HepG2 (cell line): ENCODE data around the gene CSRNP3. TPM values are rescaled to one million over a fixed set of nuclear protein-coding genes. Genes with fewer than 3 reads are reported as not detected.

Experiments used
- ATAC-seq: fragments of 200-7000 bp; cut with Tn5 transposase; 3 replicates; pipeline ENCODE4 v1.9.1; 2020; ENCODE audit warnings: mild to moderate bottlenecking, moderate library complexity
- BruUV-seq: library from RNA; stranded (reverse); fragments of 400-500 nt; replicated peaks from 2 replicates; lab custom pipeline; 2021; lab: Mats Ljungman, UMichigan
- CTCF ChIA-PET: fragments of 300-600 bp; formaldehyde crosslinking; extraction: SDS; loops from one replicate; lab custom pipeline; 2021; ENCODE audit warnings: low total read pairs, inconsistent platforms, low intra/inter-chr PET ratio; lab: Yijun Ruan, JAX
- POLR2A ChIA-PET: fragments of 350-600 bp; sonication (Branson Sonifier 250); formaldehyde crosslinking; loops from one replicate; lab custom pipeline; 2020; ENCODE audit warnings: antibody characterized with exemption, inconsistent platforms; lab: Yijun Ruan, JAX
- DNase-seq: peaks from one replicate; pipeline ENCODE4 v3.0.0-alpha.2; 2015; ENCODE audit warnings: low spot score
- FAIRE-seq: peaks from 3 replicates; lab custom pipeline; 2011; peaks lifted over from hg19 to GRCh38; lab: Jason Lieb, UNC
- H2AFZ ChIP-seq: one replicate; pipeline ENCODE4 v1.6.1; 2011; ENCODE audit warnings: low read length, inconsistent platforms
- H3K27ac ChIP-seq: fragments of 300-600 bp; 3 replicates; pipeline ENCODE4 v1.8.0; 2011; ENCODE audit warnings: mixed run types, mild to moderate bottlenecking, mixed read lengths, low read length, inconsistent platforms; ENCODE audit not compliant: insufficient read depth; ENCODE audit errors: extremely low read length
- H3K27me3 ChIP-seq, 2 experiments: fragments of 200-600 bp in 1 of 2; 2 replicates in 1 of 2; 3 replicates in 1 of 2; pipeline versions ENCODE4 v1.6.0 to v1.8.0; 2011; ENCODE audit warnings: low read length in 2 of 2, mild to moderate bottlenecking in 2 of 2, moderate library complexity in 2 of 2, inconsistent platforms in 1 of 2; ENCODE audit not compliant: insufficient read depth in 2 of 2, control insufficient read depth in 1 of 2
- H3K36me3 ChIP-seq, 2 experiments: fragments of 200-600 bp in 1 of 2; replicated peaks in 1 of 2; 2 replicates in 1 of 2; 3 replicates in 1 of 2; pipeline versions ENCODE4 v1.5.1 to v1.8.0; 2011; ENCODE audit warnings: low read length in 2 of 2, inconsistent platforms in 1 of 2; ENCODE audit not compliant: insufficient read depth in 2 of 2, control insufficient read depth in 1 of 2
- H3K4me1 ChIP-seq: 2 replicates; pipeline ENCODE4 v1.5.1; 2012; ENCODE audit warnings: low read length, inconsistent platforms; ENCODE audit not compliant: insufficient read depth
- H3K4me2 ChIP-seq: 2 replicates; pipeline ENCODE4 v1.6.0; 2011; ENCODE audit warnings: low read depth, low read length, inconsistent platforms
- H3K4me3 ChIP-seq, 3 experiments: fragments of 200-600 bp in 1 of 3; sonication (generic), shearing (Covaris generic) in 1 of 3; replicated peaks in 1 of 3; 2 replicates each; pipeline ENCODE4 v1.5.1; 2011 to 2016; ENCODE audit warnings: low read length in 3 of 3, inconsistent platforms in 2 of 3, low read depth in 2 of 3, mild to moderate bottlenecking in 2 of 3, control low read depth in 1 of 3, mixed read lengths in 1 of 3; ENCODE audit not compliant: insufficient read depth in 1 of 3
- H3K79me2 ChIP-seq: one replicate; pipeline ENCODE4 v1.6.1; 2011; ENCODE audit warnings: low read length, inconsistent platforms; ENCODE audit not compliant: insufficient read depth
- H3K9ac ChIP-seq: 2 replicates; pipeline ENCODE4 v1.6.0; 2011; ENCODE audit warnings: mild to moderate bottlenecking, low read depth, low read length, inconsistent platforms; ENCODE audit not compliant: insufficient read depth
- H3K9me3 ChIP-seq: 2 replicates; pipeline ENCODE4 v1.5.1; 2012; ENCODE audit warnings: mild to moderate bottlenecking, low read length
- H4K20me1 ChIP-seq: 2 replicates; pipeline ENCODE4 v1.6.0; 2011; ENCODE audit warnings: inconsistent platforms, mild to moderate bottlenecking, low read length, moderate library complexity; ENCODE audit not compliant: insufficient read depth
- KDM3A ChIP-seq: IDR thresholded peaks from 2 replicates; pipeline ENCODE4 v1.6.1; 2018; ENCODE audit warnings: low read depth, missing compliant biosample characterization
- MED8 ChIP-seq: sonication (generic); formaldehyde crosslinking; IDR thresholded peaks from 2 replicates; pipeline ENCODE4 v1.8.1; 2023; ENCODE audit warnings: mild to moderate bottlenecking, missing genetic modification reagents; ENCODE audit not compliant: insufficient replicate concordance
- MEIS1 ChIP-seq: sonication (generic); formaldehyde crosslinking; IDR thresholded peaks from 2 replicates; pipeline ENCODE4 v1.9.0; 2021; ENCODE audit warnings: mild to moderate bottlenecking, missing genetic modification reagents, moderate library complexity, borderline replicate concordance
- SCMH1 ChIP-seq: sonication (generic); formaldehyde crosslinking; IDR thresholded peaks from 2 replicates; pipeline ENCODE4 v1.9.0; 2021; ENCODE audit warnings: missing genetic modification reagents, mild to moderate bottlenecking, borderline replicate concordance
- SMYD3 ChIP-seq: sonication (generic); formaldehyde crosslinking; IDR thresholded peaks from 2 replicates; pipeline ENCODE4 v1.8.1; 2023; ENCODE audit warnings: mild to moderate bottlenecking, missing genetic modification reagents
- ZNF788 ChIP-seq: sonication (generic); formaldehyde crosslinking; IDR thresholded peaks from 2 replicates; pipeline ENCODE4 v1.5.0; 2020; ENCODE audit warnings: mild to moderate bottlenecking, missing genetic modification reagents, borderline replicate concordance
- WGBS: methylation state at CpG from one replicate; pipeline ENCODE4 v1.1.6; 2017; ENCODE audit warnings: low lambda C conversion rate; 5-methylcytosine and 5-hydroxymethylcytosine counted together
- in situ Hi-C: cut with HindIII; loops from 2 replicates; pipeline ENCODE4 v1.10.0; 2017; ENCODE audit warnings: low pct_unique_long_range_greater_than_20kb; ENCODE audit not compliant: extremely low pct_ligation_motif_present
- intact Hi-C: fragments of 100-400 bp; cut with micrococcal nuclease; formaldehyde crosslinking; loops from one replicate; pipeline ENCODE4 v1.10.0; 2022; ENCODE audit not compliant: unreplicated experiment
- polyA plus RNA-seq, 8 experiments: library from polyadenylated mRNA; depleted of rRNA in 3 of 8; stranded (reverse) in 7 of 8; unstranded in 1 of 8; fragments of >200 nt; fragmentation: Illumina TruSeq in 4 of 8; extraction: Trizol in 4 of 8; gene quantifications; 2 replicates each; pipeline versions ENCODE4 v1.2.1 to v1.2.3, GENCODE V29; 2011 to 2016; ENCODE audit warnings: low read depth in 4 of 8, missing spikeins in 1 of 8, mixed read lengths in 1 of 8; ENCODE audit not compliant: insufficient read depth in 1 of 8
- total RNA-seq, 5 experiments: library from RNA; depleted of rRNA; stranded (reverse); fragments of >200 nt; fragmentation: Illumina TruSeq; extraction: Trizol; gene quantifications; 2 replicates each; pipeline ENCODE4 v1.2.3, GENCODE V29; 2016; ENCODE audit warnings: low read depth in 1 of 5
- TF ChIP-seq, protein P1 (sequence below): sonication (generic); formaldehyde crosslinking; IDR thresholded peaks from 2 replicates; pipeline ENCODE4 v1.4.0; 2020; ENCODE audit warnings: missing genetic modification reagents, borderline replicate concordance
- TF ChIP-seq, protein P2 (sequence below): sonication (generic); formaldehyde crosslinking; IDR thresholded peaks from 2 replicates; pipeline ENCODE4 v1.5.0; 2020; ENCODE audit warnings: mild to moderate bottlenecking, missing genetic modification reagents, borderline replicate concordance

The CSRNP3 gene
- total and polyA plus RNA-seq, 2 of the 13 experiments (the other 11 are each of a cell fraction or from before 2014, with no cell fraction given) = not detected

DNA sequence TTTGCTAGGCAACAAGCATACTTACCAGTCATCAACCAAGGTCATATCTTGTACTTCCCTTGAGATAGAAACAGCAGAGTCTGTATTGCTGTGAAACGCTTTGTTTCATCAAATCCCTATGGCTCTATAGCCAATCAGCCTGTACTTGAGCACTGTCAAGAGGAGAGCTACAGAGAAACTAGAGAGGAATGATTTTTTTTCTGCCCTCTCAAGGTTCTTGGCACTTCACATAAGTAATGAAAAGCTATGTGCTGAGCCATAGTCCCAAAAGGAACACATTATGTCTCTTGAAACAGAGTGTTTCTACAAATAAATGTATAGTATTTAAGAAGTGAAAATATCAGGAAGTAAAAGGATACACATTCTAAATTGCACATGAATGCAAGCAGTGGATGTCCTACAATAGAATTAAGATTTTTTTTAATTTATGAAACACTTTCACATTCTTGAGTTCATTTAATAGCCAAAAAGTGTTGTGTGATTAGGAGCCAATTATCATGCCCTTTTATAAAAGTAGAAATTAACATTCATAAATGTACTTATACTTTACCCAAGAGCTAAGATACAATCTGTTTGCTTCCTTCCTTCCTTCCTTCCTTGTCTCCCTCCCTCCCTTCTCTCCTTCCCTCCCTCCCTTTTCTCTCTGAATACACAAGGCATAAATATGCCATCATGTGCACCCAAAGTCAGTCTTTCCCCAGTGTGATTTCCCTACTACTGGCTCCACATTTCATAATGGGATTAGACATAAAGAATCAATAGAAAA, 131.8 kb downstream of the CSRNP3 start:
- Histone ChIP-seq H3K4me3 (no peak overlapping the region), H3K4me2 (no peak overlapping the region), H3K79me2 (no peaks in the 10 kb centered on the region), H3K27ac (no peak overlapping the region), H2AFZ (no peak overlapping the region), H3K4me1 (no peaks in the 10 kb centered on the region), H3K27me3 (no peaks in the 10 kb centered on the region), H4K20me1 (no peaks in the 10 kb centered on the region), H3K36me3 (no peaks in the 10 kb centered on the region), H3K9me3 (no peaks in the 10 kb centered on the region), H3K9ac (no peak overlapping the region)
- POLR2A ChIA-PET = no interaction called here
- intact Hi-C loops = no loop called here
- no peak for ATAC-seq
- BruUV-seq = no TSS peak
- CTCF ChIA-PET = no interaction called here
- DNase-seq = no peak
- TF ChIP-seq MEIS1 (CRISPR knock-in tag) (no peak), SMYD3 (CRISPR knock-in tag) (no peak), SCMH1 (CRISPR knock-in tag) (no peak), ZNF788 (CRISPR knock-in tag) (no peak), MED8 (CRISPR knock-in tag) (no peak), KDM3A (CRISPR knock-in tag) (no peak)
- TF ChIP-seq, protein P1, sequence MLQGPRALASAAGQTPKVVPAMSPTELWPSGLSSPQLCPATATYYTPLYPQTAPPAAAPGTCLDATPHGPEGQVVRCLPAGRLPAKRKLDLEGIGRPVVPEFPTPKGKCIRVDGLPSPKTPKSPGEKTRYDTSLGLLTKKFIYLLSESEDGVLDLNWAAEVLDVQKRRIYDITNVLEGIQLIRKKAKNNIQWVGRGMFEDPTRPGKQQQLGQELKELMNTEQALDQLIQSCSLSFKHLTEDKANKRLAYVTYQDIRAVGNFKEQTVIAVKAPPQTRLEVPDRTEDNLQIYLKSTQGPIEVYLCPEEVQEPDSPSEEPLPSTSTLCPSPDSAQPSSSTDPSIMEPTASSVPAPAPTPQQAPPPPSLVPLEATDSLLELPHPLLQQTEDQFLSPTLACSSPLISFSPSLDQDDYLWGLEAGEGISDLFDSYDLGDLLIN = no peak
- TF ChIP-seq, protein P2, sequence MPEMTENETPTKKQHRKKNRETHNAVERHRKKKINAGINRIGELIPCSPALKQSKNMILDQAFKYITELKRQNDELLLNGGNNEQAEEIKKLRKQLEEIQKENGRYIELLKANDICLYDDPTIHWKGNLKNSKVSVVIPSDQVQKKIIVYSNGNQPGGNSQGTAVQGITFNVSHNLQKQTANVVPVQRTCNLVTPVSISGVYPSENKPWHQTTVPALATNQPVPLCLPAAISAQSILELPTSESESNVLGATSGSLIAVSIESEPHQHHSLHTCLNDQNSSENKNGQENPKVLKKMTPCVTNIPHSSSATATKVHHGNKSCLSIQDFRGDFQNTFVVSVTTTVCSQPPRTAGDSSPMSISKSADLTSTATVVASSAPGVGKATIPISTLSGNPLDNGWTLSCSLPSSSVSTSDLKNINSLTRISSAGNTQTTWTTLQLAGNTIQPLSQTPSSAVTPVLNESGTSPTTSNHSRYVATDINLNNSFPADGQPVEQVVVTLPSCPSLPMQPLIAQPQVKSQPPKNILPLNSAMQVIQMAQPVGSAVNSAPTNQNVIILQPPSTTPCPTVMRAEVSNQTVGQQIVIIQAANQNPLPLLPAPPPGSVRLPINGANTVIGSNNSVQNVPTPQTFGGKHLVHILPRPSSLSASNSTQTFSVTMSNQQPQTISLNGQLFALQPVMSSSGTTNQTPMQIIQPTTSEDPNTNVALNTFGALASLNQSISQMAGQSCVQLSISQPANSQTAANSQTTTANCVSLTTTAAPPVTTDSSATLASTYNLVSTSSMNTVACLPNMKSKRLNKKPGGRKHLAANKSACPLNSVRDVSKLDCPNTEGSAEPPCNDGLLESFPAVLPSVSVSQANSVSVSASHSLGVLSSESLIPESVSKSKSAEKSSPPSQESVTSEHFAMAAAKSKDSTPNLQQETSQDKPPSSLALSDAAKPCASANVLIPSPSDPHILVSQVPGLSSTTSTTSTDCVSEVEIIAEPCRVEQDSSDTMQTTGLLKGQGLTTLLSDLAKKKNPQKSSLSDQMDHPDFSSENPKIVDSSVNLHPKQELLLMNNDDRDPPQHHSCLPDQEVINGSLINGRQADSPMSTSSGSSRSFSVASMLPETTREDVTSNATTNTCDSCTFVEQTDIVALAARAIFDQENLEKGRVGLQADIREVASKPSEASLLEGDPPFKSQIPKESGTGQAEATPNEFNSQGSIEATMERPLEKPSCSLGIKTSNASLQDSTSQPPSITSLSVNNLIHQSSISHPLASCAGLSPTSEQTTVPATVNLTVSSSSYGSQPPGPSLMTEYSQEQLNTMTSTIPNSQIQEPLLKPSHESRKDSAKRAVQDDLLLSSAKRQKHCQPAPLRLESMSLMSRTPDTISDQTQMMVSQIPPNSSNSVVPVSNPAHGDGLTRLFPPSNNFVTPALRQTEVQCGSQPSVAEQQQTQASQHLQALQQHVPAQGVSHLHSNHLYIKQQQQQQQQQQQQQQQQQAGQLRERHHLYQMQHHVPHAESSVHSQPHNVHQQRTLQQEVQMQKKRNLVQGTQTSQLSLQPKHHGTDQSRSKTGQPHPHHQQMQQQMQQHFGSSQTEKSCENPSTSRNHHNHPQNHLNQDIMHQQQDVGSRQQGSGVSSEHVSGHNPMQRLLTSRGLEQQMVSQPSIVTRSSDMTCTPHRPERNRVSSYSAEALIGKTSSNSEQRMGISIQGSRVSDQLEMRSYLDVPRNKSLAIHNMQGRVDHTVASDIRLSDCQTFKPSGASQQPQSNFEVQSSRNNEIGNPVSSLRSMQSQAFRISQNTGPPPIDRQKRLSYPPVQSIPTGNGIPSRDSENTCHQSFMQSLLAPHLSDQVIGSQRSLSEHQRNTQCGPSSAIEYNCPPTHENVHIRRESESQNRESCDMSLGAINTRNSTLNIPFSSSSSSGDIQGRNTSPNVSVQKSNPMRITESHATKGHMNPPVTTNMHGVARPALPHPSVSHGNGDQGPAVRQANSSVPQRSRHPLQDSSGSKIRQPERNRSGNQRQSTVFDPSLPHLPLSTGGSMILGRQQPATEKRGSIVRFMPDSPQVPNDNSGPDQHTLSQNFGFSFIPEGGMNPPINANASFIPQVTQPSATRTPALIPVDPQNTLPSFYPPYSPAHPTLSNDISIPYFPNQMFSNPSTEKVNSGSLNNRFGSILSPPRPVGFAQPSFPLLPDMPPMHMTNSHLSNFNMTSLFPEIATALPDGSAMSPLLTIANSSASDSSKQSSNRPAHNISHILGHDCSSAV (CRISPR knock-in tag) = no peak
- FAIRE-seq = no peak
- WGBS = 0% methylated on average over 1 of the region's 1 CpG
- in situ Hi-C loops = no loop called here
